Measurements from ENCODE around the gene SERTAD2. TPM values are rescaled to one million over a fixed set of nuclear protein-coding genes. Genes with fewer than 3 reads are reported as not detected.
A peak's percentile ranks its signal among the peaks of the same experiment; 100 is the strongest.

The SERTAD2 gene, protein sequence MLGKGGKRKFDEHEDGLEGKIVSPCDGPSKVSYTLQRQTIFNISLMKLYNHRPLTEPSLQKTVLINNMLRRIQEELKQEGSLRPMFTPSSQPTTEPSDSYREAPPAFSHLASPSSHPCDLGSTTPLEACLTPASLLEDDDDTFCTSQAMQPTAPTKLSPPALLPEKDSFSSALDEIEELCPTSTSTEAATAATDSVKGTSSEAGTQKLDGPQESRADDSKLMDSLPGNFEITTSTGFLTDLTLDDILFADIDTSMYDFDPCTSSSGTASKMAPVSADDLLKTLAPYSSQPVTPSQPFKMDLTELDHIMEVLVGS
- 14.0 and 21.2 TPM in 2 replicates for total RNA-seq
- polyA plus RNA-seq = 12.0 and 19.4 TPM in 2 replicates

DNA sequence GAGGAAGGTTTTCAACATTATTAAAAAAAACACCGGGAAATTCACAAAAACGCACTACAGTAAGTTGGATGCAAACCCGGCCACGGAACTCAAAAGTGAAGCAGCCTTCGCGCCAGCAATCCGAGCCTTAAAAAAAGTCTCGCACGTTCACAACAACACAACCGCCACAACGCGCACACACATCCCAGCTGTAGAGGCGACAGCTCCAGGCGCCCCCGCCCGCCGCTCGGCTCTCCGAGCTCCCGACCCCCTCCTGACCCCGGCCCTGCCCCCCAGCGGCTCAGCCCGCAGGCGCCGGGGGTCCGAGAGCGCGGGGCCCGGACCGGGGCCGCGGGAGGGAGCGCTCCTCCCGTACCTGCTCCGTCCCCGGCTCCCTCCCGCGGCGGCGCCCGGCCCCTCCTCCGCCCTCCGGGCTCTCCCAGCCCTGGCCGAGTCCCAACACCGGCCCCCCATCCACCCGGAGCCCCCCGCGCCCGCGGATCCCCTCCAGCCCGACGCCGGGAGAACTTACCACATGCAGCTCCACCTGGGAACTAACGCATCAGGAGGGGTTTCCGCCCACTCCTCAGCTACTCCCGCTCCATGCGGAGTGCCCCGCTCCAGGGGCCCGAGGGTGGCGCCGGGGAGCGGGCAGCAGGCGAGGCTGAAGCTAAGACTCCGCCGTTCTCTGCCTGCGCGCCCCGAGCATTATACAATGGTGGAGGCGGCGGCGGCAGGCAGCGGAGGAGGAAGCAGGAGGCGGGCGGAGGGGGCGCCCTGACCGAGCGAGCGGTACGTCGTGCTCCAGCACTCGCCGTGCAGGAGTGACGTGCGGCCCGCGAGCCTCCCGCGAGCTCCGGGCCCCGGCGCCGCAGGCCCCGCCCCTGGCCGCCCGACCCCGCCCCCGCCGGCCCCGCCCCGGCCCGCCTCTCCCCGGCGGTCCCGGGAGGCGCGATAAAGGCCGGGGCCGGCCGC is at the start of gene SERTAD2:
Gene SERTAD2, minus strand, starts transcription at position 805 of the 954 bp plus-strand sequence. CDS start 17,042 bp downstream, outside the sequence.
- Histone ChIP-seq H3K36me3 (no peaks in the 10 kb centered on the region), H3K4me1 (ENCODE audit: low read depth) (peaks cover 51% of the 10 kb centered on the region), H3K27me3 (no peaks in the 10 kb centered on the region), H3K4me3 (peak within 1 kb of the TSS; percentile 90), H3K27ac (peak within 1 kb of the TSS; percentile 97), H3K9me3 (ENCODE audit: low read depth) (no peaks in the 10 kb centered on the region)
- TF ChIP-seq, protein P1, sequence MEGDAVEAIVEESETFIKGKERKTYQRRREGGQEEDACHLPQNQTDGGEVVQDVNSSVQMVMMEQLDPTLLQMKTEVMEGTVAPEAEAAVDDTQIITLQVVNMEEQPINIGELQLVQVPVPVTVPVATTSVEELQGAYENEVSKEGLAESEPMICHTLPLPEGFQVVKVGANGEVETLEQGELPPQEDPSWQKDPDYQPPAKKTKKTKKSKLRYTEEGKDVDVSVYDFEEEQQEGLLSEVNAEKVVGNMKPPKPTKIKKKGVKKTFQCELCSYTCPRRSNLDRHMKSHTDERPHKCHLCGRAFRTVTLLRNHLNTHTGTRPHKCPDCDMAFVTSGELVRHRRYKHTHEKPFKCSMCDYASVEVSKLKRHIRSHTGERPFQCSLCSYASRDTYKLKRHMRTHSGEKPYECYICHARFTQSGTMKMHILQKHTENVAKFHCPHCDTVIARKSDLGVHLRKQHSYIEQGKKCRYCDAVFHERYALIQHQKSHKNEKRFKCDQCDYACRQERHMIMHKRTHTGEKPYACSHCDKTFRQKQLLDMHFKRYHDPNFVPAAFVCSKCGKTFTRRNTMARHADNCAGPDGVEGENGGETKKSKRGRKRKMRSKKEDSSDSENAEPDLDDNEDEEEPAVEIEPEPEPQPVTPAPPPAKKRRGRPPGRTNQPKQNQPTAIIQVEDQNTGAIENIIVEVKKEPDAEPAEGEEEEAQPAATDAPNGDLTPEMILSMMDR (IDR thresholded peaks at IDR 0.05; ENCODE audit: low read depth, low read length) = peak; percentile 11
- DNase-seq (ENCODE audit: low read depth in 1 of 2, low spot score in 1 of 2) = peak; percentile 94

DNA sequence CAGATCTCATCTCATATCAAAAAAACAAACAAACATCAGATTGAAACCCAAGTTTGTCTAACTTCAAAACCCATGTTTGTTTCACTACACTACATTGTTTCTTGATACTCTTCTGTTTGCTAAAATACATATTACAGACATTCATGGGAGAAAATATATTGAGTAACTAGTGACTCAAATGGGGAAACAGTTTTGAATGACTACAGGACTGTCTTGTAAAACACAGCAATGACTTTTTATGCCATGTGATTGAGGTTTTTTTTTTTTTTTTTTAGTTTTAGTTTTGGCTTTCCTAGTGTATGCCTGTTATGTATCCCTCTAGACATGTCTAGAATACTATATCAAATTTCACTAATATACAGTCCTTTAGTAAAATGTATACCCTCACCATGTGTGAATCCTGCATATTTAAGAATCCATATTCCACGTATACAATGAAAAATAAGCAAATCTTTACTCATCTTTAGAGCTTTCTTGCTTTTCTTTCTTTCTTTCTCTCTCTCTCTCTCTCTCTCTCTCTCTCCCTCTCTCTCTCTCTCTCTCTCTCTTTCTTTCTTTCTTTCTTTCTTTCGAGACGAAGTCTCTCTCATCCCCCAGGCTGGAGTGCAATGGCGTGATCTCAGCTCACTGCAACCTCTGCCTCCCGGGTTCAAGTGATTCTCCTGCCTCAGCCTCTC is 46.6 kb upstream of the SERTAD2 start:
- Histone ChIP-seq H3K9me3 (ENCODE audit: low read depth) (no peaks in the 10 kb centered on the region), H3K27me3 (no peaks in the 10 kb centered on the region), H3K27ac (no peak overlapping the region), H3K4me3 (no peak overlapping the region), H3K36me3 (no peaks in the 10 kb centered on the region), H3K4me1 (ENCODE audit: low read depth) (no peaks in the 10 kb centered on the region)
- TF ChIP-seq, protein P1 (IDR thresholded peaks at IDR 0.05; ENCODE audit: low read depth, low read length) = no peak
- DNase-seq (ENCODE audit: low read depth in 1 of 2, low spot score in 1 of 2) = peak in 1 of 2 donors; percentile 38

DNA sequence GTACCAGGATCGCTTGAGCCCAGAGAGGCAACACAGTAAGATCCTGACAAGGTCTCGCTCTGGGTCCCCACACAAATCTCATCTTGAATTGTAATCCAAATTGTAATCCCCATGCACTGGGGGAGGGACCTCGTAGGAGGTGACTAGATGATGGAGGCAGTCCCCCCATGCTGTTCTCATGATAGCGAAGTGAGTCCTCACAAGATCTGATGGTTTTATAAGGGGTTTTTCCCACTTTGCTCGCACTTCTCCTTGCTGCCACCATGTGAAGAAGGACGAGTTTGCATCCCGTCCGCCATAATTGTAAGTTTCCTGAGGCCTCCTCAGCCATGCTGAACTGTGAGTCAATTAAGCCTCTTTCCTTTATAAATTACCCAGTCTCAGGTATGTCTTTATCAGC is 46.0 kb upstream of the SERTAD2 start:
- Histone ChIP-seq H3K36me3 (no peaks in the 10 kb centered on the region), H3K27ac (no peak overlapping the region), H3K27me3 (no peaks in the 10 kb centered on the region), H3K4me3 (no peak overlapping the region), H3K9me3 (ENCODE audit: low read depth) (no peaks in the 10 kb centered on the region), H3K4me1 (ENCODE audit: low read depth) (no peaks in the 10 kb centered on the region)
- TF ChIP-seq, protein P1 (IDR thresholded peaks at IDR 0.05; ENCODE audit: low read depth, low read length) = no peak
- DNase-seq (ENCODE audit: low read depth in 1 of 2, low spot score in 1 of 2) = no peak

DNA sequence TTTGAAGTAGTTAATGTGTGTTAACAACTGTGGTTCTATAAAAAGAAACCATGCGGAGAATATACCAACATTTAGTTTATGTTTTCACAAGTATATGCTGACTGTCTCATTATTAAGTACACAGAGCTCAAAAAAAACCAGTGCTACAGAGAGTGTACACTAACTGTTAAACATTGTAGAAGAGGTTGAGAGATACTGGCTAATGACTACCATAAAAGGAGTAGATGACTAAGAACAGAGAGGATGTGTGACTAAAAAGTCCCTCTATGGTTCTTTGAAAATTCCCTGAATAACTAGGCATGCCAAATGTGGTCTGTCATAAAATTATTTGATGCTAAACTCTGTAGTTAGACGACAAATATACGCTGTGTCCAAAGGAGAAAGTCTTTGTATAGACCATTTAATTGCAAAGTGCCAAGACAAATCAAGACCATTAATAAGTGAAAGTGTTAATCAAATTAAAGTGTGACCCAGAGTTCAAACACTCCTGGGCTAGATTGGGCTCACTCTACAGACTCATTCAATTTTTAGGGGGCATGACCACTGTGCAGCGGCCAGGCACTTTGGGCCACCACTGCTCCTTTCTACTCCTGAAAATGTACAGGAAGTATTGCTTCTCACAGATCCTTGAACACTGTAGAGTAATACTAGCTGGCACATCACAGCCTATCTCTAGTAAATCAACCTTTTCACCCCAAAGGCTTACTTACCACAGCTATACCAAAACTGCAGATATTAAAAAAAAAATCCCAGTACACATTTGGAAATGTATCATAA is 45.1 kb upstream of the SERTAD2 start:
- H3K36me3 ChIP-seq = no peaks in the 10 kb centered on the region
- no peaks in the 10 kb centered on the region for H3K9me3 ChIP-seq (ENCODE audit: low read depth)
- H3K4me3 ChIP-seq = no peak overlapping the region
- no peak overlapping the region for H3K27ac ChIP-seq
- TF ChIP-seq, protein P1 (IDR thresholded peaks at IDR 0.05; ENCODE audit: low read depth, low read length) = no peak
- DNase-seq (ENCODE audit: low read depth in 1 of 2, low spot score in 1 of 2) = peak in 1 of 2 donors; percentile 66
- no peaks in the 10 kb centered on the region for H3K27me3 ChIP-seq
- no peaks in the 10 kb centered on the region for H3K4me1 ChIP-seq (ENCODE audit: low read depth)

Measured in cardiac muscle cell (in vitro differentiated cells and primary cell).